HG03354 (cell line): Measurements from ENCODE around the gene PPBP.
"Not testable (repeated sequence)": the region's sequence is repeated elsewhere in the genome, so short reads cannot be mapped to it uniquely, and the experiment has no call there.

Experiments
- ATAC-seq: cut with Tn5 transposase; IDR thresholded peaks from one replicate; pipeline ENCODE4 v1.9.1; 2021; ENCODE audit warnings: mild to moderate bottlenecking; ENCODE audit not compliant: unreplicated experiment, poor library complexity, severe bottlenecking

The PPBP gene

GRCh38 chr4:73998040-73999011 is 10.3 kb upstream of the PPBP start, which contains the start of gene CXCL5:
Gene CXCL5, minus strand, starts transcription at chr4:73998677. Its CDS starts 96 bp downstream, at chr4:73998581.
- ATAC-seq, result no peak

DNA sequence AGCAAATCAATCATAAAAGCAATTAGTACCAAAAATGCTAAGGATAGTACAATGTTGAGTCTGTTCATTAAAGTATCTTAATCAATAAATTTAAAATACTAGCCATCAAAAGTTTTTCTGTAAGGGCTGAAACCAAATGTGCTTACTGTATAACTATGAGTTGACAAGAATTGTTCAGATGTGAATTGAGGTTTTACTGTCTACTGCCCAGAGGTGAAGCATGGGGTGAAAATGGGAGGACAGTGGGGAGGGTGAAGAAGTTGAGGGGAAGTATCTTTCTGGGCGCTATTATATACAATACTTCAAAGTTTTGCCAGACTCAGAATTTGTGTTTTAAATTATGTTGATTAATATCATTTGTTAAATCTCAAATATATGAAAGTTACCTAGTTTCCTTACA is 4.1 kb upstream of the PPBP start:
- ATAC-seq, result no peak

- no peak for ATAC-seq
These were observed 3.7 kb upstream of the PPBP start for GRCh38 chr4:73991742-73992000.

- ATAC-seq, result no peak
These were observed 3.2 kb upstream of the PPBP start for GRCh38 chr4:73990988-73991741.

GRCh38 chr4:73989928-73990327 is 1.9 kb upstream of the PPBP start:
- no peak for ATAC-seq

- ATAC-seq, result no peak
These were observed 1.0 kb upstream of the PPBP start for GRCh38 chr4:73989031-73989430.

- ATAC-seq, result no peak
These were observed 2.5 kb downstream of the PPBP start for GRCh38 chr4:73985528-73985852.

- no peak for ATAC-seq
These were observed 3.1 kb downstream of the PPBP start for GRCh38 chr4:73984736-73985527.

DNA sequence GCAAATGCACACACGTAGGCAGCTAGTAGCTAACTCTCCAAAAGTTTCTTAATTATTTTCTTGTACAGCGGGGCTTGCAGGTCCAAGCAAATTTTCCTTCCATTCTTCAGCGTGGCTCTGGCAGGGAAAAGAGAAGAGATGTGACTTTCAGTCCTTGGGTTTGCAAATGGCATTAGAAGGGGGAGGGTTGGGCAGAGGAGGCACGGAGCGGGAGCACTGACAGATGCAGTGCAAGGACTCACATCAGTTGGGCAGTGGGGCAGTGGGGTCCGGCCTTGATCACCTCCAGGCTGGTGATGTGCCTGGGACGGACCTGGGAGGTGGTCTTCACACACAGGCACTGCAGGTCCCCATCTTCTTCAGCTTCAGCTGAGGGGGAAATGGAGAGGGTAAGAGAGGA is 6.8 kb downstream of the PPBP start:
- not testable (repeated sequence) for ATAC-seq

DNA sequence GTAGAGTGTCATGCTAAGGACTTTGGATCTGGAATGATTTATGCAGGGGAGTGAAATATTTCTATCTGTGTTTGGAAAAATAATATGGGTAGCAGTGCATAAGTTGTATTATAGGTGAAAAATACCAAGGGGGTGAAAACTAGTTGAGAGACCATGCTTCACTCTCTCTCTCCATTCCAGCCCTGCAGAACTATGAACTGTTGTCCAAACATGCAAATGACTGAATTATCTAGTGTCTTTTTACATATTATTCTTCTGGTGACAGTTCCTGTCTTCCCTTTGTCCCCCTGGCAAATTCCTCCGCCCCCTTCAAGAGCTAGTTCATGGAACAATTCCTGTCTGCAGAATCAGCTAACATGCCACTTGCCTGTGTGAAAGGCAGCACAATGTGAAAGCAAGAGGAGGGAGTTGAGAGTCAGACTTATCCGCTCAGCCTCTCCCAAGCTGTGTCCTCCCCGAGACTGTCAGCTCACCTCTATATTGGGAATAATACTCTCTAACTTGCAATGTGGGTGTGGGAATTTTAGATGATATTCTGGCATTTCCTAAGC is 8.5 kb downstream of the PPBP start:
- ATAC-seq, result no peak

GRCh38 chr4:73978886-73979285 is 9.1 kb downstream of the PPBP start:
- ATAC-seq, result no peak

DNA sequence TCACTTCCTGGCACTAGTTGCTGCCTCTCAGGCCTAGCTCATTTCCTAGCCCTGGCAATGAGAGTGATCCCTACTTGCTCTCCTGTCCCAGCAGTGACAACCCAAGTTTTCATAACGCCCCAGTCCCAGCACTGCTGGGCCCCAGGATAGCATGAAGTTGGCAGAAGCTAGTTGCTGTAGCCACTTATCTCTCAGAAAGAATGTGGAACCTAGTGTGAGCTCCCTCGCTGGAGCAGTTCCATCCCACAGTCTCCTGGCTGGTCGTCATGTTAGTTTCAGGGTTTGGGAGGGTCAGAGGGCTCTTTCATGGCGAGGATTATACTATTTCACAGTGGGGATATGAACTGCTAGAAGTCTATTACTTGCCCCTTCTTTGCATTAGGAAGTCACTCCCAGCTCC is 11.3 kb downstream of the PPBP start:
- no peak for ATAC-seq

DNA sequence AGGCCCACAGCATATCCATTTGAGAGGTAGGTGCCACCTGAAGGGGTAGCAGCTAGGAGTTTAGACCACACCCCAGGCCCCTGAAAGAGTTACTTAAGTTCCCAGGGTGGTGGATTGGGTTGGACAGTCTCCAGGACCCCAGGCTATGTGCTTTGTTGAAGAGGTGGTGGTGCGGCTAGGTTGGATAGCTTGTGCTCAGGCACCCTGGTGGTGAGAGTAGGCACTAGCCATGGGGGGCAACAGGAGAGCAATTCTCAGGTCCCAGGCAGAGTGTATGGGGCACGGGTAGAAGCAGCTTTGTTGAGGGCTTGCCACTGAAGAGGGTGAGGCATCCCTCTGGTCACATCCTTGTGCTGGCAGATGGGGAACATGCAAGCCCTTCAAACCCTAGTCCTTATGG is 11.8 kb downstream of the PPBP start:
- ATAC-seq, result no peak

- ATAC-seq, result no peak
These were observed 13.6 kb downstream of the PPBP start for GRCh38 chr4:73974352-73974751.

DNA sequence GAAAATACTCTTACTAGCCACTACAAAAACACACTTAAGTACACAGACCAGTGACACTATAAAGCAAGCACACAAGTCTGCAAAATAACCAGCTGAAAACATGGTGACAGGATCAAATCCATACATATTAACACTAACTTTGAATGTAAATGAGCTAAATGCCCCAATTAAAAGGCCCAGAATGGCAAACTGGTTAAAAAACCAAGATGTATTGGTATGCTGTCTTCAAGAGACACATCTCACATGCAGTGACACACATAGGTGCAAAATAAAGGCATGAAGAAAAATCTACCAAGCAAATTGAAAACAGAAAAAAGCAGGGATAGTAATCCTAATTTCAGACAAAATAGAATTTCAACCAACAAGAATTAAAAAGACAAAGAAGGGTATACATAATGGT is 17.0 kb downstream of the PPBP start:
- ATAC-seq, result no peak

GRCh38 chr4:73970011-73970410 is 18.0 kb downstream of the PPBP start:
- no peak for ATAC-seq

GRCh38 chr4:73967866-73968265 is 20.1 kb downstream of the PPBP start:
- no peak for ATAC-seq

DNA sequence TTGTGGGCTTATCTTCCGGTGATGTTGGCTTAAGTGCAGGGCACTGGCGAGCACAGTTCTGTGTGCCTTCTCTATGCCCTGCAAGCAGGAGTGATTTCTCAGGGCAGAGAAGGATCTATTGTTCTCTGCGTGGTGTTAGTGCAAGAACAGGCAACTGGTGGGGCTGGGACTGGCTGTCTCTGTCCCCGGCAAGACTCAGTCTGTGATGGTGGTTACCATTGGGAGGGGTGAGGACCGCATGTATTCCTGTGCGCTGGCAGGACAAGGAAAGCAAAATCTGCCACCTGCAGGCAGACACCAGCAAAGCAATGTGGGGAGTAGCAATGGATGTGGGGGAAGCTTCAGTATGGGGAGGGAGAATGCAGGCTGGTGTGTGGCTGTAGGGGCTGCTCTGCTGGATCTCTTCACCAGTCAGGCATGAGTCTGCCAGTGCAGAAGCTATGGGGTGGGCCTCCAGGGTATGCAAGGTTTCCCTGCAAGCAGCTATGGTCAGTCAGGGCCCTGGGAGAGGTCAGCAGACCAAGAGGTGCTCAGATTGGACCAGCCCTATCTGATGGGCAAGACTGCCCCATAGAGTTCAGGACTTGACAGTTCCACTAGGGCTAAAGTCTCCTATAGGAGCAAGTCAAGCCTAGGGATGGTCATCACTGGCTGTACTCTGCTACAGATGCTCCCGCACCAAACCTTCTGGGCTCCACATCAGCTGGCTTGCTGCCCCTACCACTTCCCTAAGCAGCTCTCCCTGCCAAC is 23.0 kb downstream of the PPBP start:
- no peak for ATAC-seq

GRCh38 chr4:73962724-73963123 is 25.3 kb downstream of the PPBP start:
- ATAC-seq, result no peak
